CD14-positive monocyte (primary cell): ENCODE results near the gene TMEM151B. TPM values are rescaled to one million over a fixed set of nuclear protein-coding genes. Genes with fewer than 3 reads are reported as not detected.
A peak's percentile ranks its signal among the peaks of the same experiment; 100 is the strongest.

ENCODE experiments used
- DNase-seq, 3 donors: peaks; one replicate each; pipeline ENCODE4 v3.0.0-alpha.2; 2011 to 2022
- H2AFZ ChIP-seq: 2 replicates; pipeline ENCODE4 v1.6.0; 2012; ENCODE audit warnings: mild to moderate bottlenecking, low read depth, low read length, inconsistent platforms; ENCODE audit not compliant: insufficient read depth, poor library complexity, severe bottlenecking
- H3K27ac ChIP-seq, 2 donors: 1 replicate in 1 of 2; 2 replicates in 1 of 2; pipeline ENCODE4 v1.5.1; 2012 to 2013; ENCODE audit warnings: low read length in 2 of 2, control low read depth in 1 of 2, inconsistent platforms in 1 of 2, low read depth in 1 of 2, mild to moderate bottlenecking in 1 of 2
- H3K27me3 ChIP-seq, 2 donors: one replicate each; pipeline versions ENCODE4 v1.6.0 to v1.6.1; 2011 to 2013; ENCODE audit warnings: low read length in 2 of 2; ENCODE audit not compliant: control insufficient read depth in 2 of 2, insufficient read depth in 2 of 2
- H3K36me3 ChIP-seq, 2 donors: replicated peaks in 1 of 2; 1 replicate in 1 of 2; 2 replicates in 1 of 2; pipeline versions ENCODE4 v1.5.1 to v1.6.1; 2012 to 2013; ENCODE audit warnings: low read length in 2 of 2, control low read depth in 1 of 2, inconsistent platforms in 1 of 2, mild to moderate bottlenecking in 1 of 2; ENCODE audit not compliant: insufficient read depth in 2 of 2, control insufficient read depth in 1 of 2
- H3K4me1 ChIP-seq, 2 donors: 1 replicate in 1 of 2; 2 replicates in 1 of 2; pipeline versions ENCODE4 v1.5.1 to v1.6.1; 2012 to 2013; ENCODE audit warnings: low read length in 2 of 2, control low read depth in 1 of 2, inconsistent platforms in 1 of 2, mild to moderate bottlenecking in 1 of 2, moderate library complexity in 1 of 2; ENCODE audit not compliant: insufficient read depth in 2 of 2, control insufficient read depth in 1 of 2
- H3K4me2 ChIP-seq: replicated peaks from 2 replicates; pipeline ENCODE3; 2012; ENCODE audit warnings: low read length, moderate library complexity, mild to moderate bottlenecking; ENCODE audit not compliant: poor library complexity, severe bottlenecking; ENCODE audit errors: extremely low read depth
- H3K4me3 ChIP-seq, 3 experiments: fragments of 200-600 bp in 1 of 3; sonication (generic) in 1 of 3; replicated peaks in 1 of 3; 1 replicate in 2 of 3; 2 replicates in 1 of 3; pipeline ENCODE4 v1.5.1; 2011 to 2013; ENCODE audit warnings: low read length in 3 of 3, mild to moderate bottlenecking in 3 of 3, control low read depth in 2 of 3, low read depth in 2 of 3, inconsistent platforms in 1 of 3, moderate library complexity in 1 of 3
- H3K79me2 ChIP-seq: 2 replicates; pipeline ENCODE4 v1.6.0; 2012; ENCODE audit warnings: mild to moderate bottlenecking, control low read depth, inconsistent platforms, low read length, moderate library complexity; ENCODE audit not compliant: insufficient read depth
- H3K9ac ChIP-seq: 2 replicates; pipeline ENCODE4 v1.6.0; 2017; ENCODE audit warnings: low read length, mild to moderate bottlenecking; ENCODE audit not compliant: insufficient read depth, poor library complexity, severe bottlenecking
- H3K9me3 ChIP-seq, 2 donors: replicated peaks in 1 of 2; 1 replicate in 1 of 2; 2 replicates in 1 of 2; pipeline versions ENCODE4 v1.5.1 to v1.6.1; 2012 to 2013; ENCODE audit warnings: low read length in 2 of 2, control low read depth in 1 of 2; ENCODE audit not compliant: control insufficient read depth in 1 of 2, insufficient read depth in 1 of 2
- H4K20me1 ChIP-seq: 2 replicates; pipeline ENCODE4 v1.6.0; 2012; ENCODE audit warnings: mild to moderate bottlenecking, low read length, control low read depth, moderate library complexity; ENCODE audit not compliant: insufficient read depth
- H3K27ac Mint-ChIP-seq, 7 donors: one replicate each; pipeline ENCODE4 v1.8.0; 2020; ENCODE audit warnings: mild to moderate bottlenecking in 7 of 7, mixed read lengths in 7 of 7, moderate library complexity in 6 of 7, inconsistent platforms in 2 of 7
- H3K27me3 Mint-ChIP-seq, 3 donors: one replicate each; pipeline ENCODE4 v1.8.0; 2021 to 2022; ENCODE audit warnings: low read depth in 3 of 3, mild to moderate bottlenecking in 3 of 3, mixed read lengths in 3 of 3, moderate library complexity in 3 of 3, inconsistent platforms in 1 of 3
- H3K36me3 Mint-ChIP-seq, 2 donors: one replicate each; pipeline ENCODE4 v1.8.0; 2020; ENCODE audit warnings: mixed read lengths in 2 of 2, inconsistent platforms in 1 of 2, mild to moderate bottlenecking in 1 of 2
- H3K4me1 Mint-ChIP-seq: one replicate; pipeline ENCODE4 v1.8.0; 2020; ENCODE audit warnings: mild to moderate bottlenecking, mixed read lengths
- H3K4me3 Mint-ChIP-seq, 2 donors: one replicate each; pipeline ENCODE4 v1.8.0; 2020; ENCODE audit warnings: mild to moderate bottlenecking in 2 of 2, mixed read lengths in 2 of 2, moderate library complexity in 1 of 2
- H3K9me3 Mint-ChIP-seq, 7 donors: one replicate each; pipeline ENCODE4 v1.8.0; 2020 to 2022; ENCODE audit warnings: mixed read lengths in 7 of 7, mild to moderate bottlenecking in 6 of 7, moderate library complexity in 6 of 7, inconsistent platforms in 2 of 7
- WGBS: methylation state at CpG from one replicate; pipeline ENCODE4 v1.1.5; 2013; ENCODE audit warnings: missing lambda C conversion rate; ENCODE audit not compliant: insufficient coverage; 5-methylcytosine and 5-hydroxymethylcytosine counted together
- intact Hi-C, 2 donors: fragments of 100-400 bp; cut with micrococcal nuclease; formaldehyde crosslinking; loops; one replicate each; pipeline versions ENCODE4 v1.15.0 to v1.15.1; 2023
- polyA minus RNA-seq: library from RNA; depleted of rRNA, polyadenylated mRNA; stranded (reverse); fragments of >200 nt; gene quantifications from 2 replicates; pipeline ENCODE4 v1.2.3, GENCODE V29; 2012
- polyA plus RNA-seq, 3 donors: library from polyadenylated mRNA; depleted of rRNA in 1 of 3; unstranded in 2 of 3; stranded (reverse) in 1 of 3; fragments of 300-500 nt in 2 of 3; fragments of >200 nt in 1 of 3; fragmentation: Illumina TruSeq in 2 of 3; gene quantifications; 1 replicate in 2 of 3; 2 replicates in 1 of 3; pipeline ENCODE4 v1.2.3, GENCODE V29; 2012 to 2021
- total RNA-seq, 12 experiments: library from RNA in 1 of 12; stranded (reverse) in 1 of 12; fragments of 120-200 nt in 1 of 12; gene quantifications; one replicate each; pipeline ENCODE4 v1.2.4 and lab custom pipeline; 2013 to 2026; ENCODE audit warnings: mixed read lengths in 6 of 12, inconsistent platforms in 1 of 12
- TF ChIP-seq, protein P1 (sequence below): fragments of 200-600 bp; IDR thresholded peaks from one replicate; pipeline ENCODE4 v1.8.0; 2022; ENCODE audit warnings: antibody characterized with exemption, mild to moderate bottlenecking

Gene TMEM151B
- 0.02 TPM for total RNA-seq (2013)
- not detected for polyA plus RNA-seq
- not detected in 2 replicates for polyA minus RNA-seq
- 0 to 7.6 (median 0.07) reads per million in 11 experiments for total RNA-seq (lab: John Stamatoyannopoulos, UW)

DNA sequence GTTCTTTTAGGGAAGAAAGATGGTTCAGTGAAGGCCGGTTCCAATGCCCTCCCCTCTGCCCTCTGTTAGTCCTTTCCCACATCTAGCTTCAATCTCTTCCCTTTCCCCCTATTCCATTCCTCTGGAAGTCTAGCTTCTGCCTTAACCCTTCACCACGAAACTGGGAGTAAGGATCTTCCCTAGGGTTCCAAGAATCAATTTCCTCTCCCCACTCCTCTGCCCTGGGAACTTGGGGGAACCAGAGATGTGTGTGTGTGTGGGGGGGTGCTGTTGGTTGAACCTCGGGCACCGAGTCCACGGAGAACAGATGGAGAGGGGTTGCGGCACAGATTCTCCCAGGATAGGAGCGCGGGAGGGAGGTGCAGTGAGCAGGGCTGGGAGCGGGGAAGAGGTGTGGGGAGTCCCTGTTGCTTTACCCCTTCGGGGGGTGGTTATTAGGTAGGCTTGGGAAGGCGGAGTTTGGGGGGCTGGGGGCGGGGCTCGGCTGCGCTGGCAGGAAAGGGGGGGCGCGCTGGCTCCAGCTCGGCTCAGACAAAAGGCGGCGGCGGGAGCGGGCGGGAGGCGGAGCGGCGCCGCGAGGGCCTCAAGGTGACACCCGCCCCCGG, at the start of gene TMEM151B:
Gene TMEM151B (plus strand): TSS at position 530 of the 605 bp plus-strand sequence. CDS start 293 bp downstream, outside the sequence.
- peaks cover 16 to 20% of the 10 kb centered on the region in 2 donors for H3K4me1 ChIP-seq
- H3K4me3 Mint-ChIP-seq = peak within 1 kb of the TSS; percentile 43 to 85
- H3K9me3 ChIP-seq = peaks cover 0 to 14% of the 10 kb centered on the region in 2 donors
- peaks cover 23% of the 10 kb centered on the region for H3K4me1 Mint-ChIP-seq
- peaks cover 3% of the 10 kb centered on the region for H4K20me1 ChIP-seq
- H3K36me3 Mint-ChIP-seq = peaks cover 4 to 6% of the 10 kb centered on the region in 2 donors
- H3K9ac ChIP-seq = no peak within 1 kb of the TSS
- intact Hi-C loops = loop anchor here (2.0 to 10.0 kb wide), 4 partner anchors 42 to 475 kb away; partner anchors contain the start of genes AARS2 (in 2 of the 2) and CDC5L (in 1 of the 2)
- no peaks in the 10 kb centered on the region for H3K36me3 ChIP-seq
- peak within 1 kb of the TSS in 3 of 7 donors; percentile 27 to 75 (median 31) for H3K27ac Mint-ChIP-seq
- peaks cover 0 to 19% (median 9%) of the 10 kb centered on the region in 7 donors for H3K9me3 Mint-ChIP-seq
- no peak within 1 kb of the TSS for H2AFZ ChIP-seq
- 13% methylated on average over 8 of the region's 29 CpGs for WGBS
- peaks cover 41 to 64% of the 10 kb centered on the region in 2 donors for H3K27me3 ChIP-seq
- H3K79me2 ChIP-seq = peaks cover 3% of the 10 kb centered on the region
- peak within 1 kb of the TSS; percentile 20 for H3K4me2 ChIP-seq
- DNase-seq = no peak
- no peak within 1 kb of the TSS for H3K27ac ChIP-seq
- H3K4me3 ChIP-seq = no peak within 1 kb of the TSS
- TF ChIP-seq, protein P1, sequence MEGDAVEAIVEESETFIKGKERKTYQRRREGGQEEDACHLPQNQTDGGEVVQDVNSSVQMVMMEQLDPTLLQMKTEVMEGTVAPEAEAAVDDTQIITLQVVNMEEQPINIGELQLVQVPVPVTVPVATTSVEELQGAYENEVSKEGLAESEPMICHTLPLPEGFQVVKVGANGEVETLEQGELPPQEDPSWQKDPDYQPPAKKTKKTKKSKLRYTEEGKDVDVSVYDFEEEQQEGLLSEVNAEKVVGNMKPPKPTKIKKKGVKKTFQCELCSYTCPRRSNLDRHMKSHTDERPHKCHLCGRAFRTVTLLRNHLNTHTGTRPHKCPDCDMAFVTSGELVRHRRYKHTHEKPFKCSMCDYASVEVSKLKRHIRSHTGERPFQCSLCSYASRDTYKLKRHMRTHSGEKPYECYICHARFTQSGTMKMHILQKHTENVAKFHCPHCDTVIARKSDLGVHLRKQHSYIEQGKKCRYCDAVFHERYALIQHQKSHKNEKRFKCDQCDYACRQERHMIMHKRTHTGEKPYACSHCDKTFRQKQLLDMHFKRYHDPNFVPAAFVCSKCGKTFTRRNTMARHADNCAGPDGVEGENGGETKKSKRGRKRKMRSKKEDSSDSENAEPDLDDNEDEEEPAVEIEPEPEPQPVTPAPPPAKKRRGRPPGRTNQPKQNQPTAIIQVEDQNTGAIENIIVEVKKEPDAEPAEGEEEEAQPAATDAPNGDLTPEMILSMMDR = no peak
- peaks cover 55 to 65% (median 65%) of the 10 kb centered on the region in 3 donors for H3K27me3 Mint-ChIP-seq

DNA sequence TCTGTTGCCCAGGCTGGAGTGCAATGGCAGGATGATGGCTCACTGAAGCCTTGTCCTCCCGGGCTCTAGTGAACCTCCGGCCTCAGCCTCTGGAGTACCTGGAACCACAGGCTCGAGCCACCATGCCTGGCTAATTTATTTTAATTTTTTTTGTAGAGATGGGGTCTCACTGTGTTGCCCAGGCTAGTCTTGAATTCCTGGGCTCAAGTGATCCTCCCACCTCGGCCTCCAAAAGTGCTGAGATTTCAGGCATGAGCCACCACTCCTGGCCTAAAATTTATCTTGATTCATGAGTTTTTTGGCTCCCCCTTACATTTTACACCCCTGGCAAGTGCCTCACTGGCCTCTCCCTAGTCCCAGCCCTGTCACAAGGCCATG, 49.3 kb upstream of the TMEM151B start:
- DNase-seq = no peak
- peaks cover 79 to 85% of the 10 kb centered on the region in 2 donors for H3K4me1 ChIP-seq
- H3K9me3 Mint-ChIP-seq = peaks cover 0 to 2% (median 0%) of the 10 kb centered on the region in 7 donors
- peaks cover 15% of the 10 kb centered on the region for H3K79me2 ChIP-seq
- intact Hi-C loops = loop anchor here (2.0 to 5.0 kb wide), 3 partner anchors 16 to 94 kb away; partner anchors contain the start of genes SLC35B2 (in 2 of the 2), MRPL14 (in 1 of the 2) and TMEM63B (in 1 of the 2)
- H3K4me1 Mint-ChIP-seq = peaks cover 78% of the 10 kb centered on the region
- WGBS = 90% methylated on average over 2 of the region's 4 CpGs
- TF ChIP-seq, protein P1 = no peak
- peaks cover 11% of the 10 kb centered on the region for H4K20me1 ChIP-seq
- no peak overlapping the region for H2AFZ ChIP-seq
- no peaks in the 10 kb centered on the region for H3K36me3 ChIP-seq
- no peak overlapping the region for H3K4me3 ChIP-seq
- peaks cover 5 to 17% (median 8%) of the 10 kb centered on the region in 3 donors for H3K27me3 Mint-ChIP-seq
- H3K27ac ChIP-seq = no peak overlapping the region
- peaks cover 0 to 6% of the 10 kb centered on the region in 2 donors for H3K36me3 Mint-ChIP-seq
- H3K4me2 ChIP-seq = no peak overlapping the region
- H3K27me3 ChIP-seq = peaks cover 0 to 7% of the 10 kb centered on the region in 2 donors
- peak overlapping the region in 4 of 7 donors; percentile 5 to 94 (median 71) for H3K27ac Mint-ChIP-seq
- H3K9ac ChIP-seq = no peak overlapping the region
- H3K4me3 Mint-ChIP-seq = peak overlapping the region; percentile 1 to 57
- no peaks in the 10 kb centered on the region for H3K9me3 ChIP-seq
